KMS-11 (cell line): ENCODE data around the gene VPS50.

Experiments
- H2AFZ ChIP-seq: fragments of 200-600 bp; sonication (generic); 2 replicates; pipeline ENCODE4 v1.6.1; 2016; ENCODE audit warnings: antibody characterized with exemption, mixed run types, low read depth
- H3K27ac ChIP-seq: fragments of 200-600 bp; sonication (generic); 2 replicates; pipeline ENCODE4 v1.6.1; 2016; ENCODE audit warnings: mild to moderate bottlenecking, mixed run types
- H3K27me3 ChIP-seq: fragments of 200-600 bp; sonication (generic); 2 replicates; pipeline ENCODE4 v1.6.1; 2017; ENCODE audit warnings: mild to moderate bottlenecking, low read depth, mixed run types, moderate library complexity; ENCODE audit not compliant: insufficient read depth
- H3K36me3 ChIP-seq: fragments of 200-600 bp; sonication (generic); 2 replicates; pipeline ENCODE4 v1.6.1; 2017; ENCODE audit warnings: mild to moderate bottlenecking, mixed run types; ENCODE audit not compliant: insufficient read depth
- H3K4me1 ChIP-seq: fragments of 200-600 bp; sonication (generic); 2 replicates; pipeline ENCODE4 v1.6.1; 2016; ENCODE audit warnings: mild to moderate bottlenecking, low read depth, mixed run types; ENCODE audit not compliant: poor library complexity, severe bottlenecking
- H3K4me2 ChIP-seq: fragments of 200-600 bp; sonication (generic); 2 replicates; pipeline ENCODE4 v1.7.0; 2016; ENCODE audit warnings: mild to moderate bottlenecking, mixed run types
- H3K4me3 ChIP-seq: fragments of 200-600 bp; sonication (generic); IDR thresholded peaks from 2 replicates; pipeline ENCODE4 v1.6.1; 2017; ENCODE audit warnings: low read depth, low read length, mixed read lengths; ENCODE audit not compliant: insufficient read depth
- H3K79me2 ChIP-seq: fragments of 200-600 bp; sonication (generic); 2 replicates; pipeline ENCODE4 v1.6.1; 2016; ENCODE audit warnings: low read depth, mixed run types; ENCODE audit not compliant: insufficient read depth
- H3K9ac ChIP-seq: fragments of 200-600 bp; sonication (generic); 2 replicates; pipeline ENCODE4 v1.6.1; 2016; ENCODE audit warnings: mild to moderate bottlenecking, mixed run types
- H4K20me1 ChIP-seq: fragments of 200-600 bp; sonication (generic); 2 replicates; pipeline ENCODE4 v1.6.1; 2016; ENCODE audit warnings: mild to moderate bottlenecking, mixed run types; ENCODE audit not compliant: insufficient read depth
- TF ChIP-seq, protein P1 (sequence below): fragments of 200-600 bp; sonication (generic); conservative IDR thresholded peaks from 2 replicates; pipeline ENCODE4 v1.6.1; 2017; ENCODE audit warnings: low read depth, mild to moderate bottlenecking, antibody characterized with exemption, low read length, moderate library complexity, mixed read lengths

The VPS50 gene

DNA sequence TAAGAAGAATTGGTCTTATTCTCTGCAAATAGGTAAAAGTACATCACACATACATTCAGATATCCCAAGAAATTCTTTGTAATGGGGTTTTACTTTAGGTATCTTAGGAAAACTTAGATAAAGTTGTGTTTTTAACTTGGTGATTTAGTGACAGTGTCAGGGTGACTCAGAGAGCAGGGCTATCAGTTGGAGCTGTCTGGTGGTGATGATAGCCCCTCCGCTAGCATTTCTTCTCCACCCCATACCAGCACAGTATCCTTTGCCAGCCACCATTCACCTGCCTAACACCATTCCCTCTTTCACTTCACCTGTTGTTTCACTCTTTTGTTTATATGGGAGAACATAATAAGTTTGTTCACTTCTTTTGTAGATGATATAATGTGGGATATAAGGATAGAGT, 30.4 kb downstream of the VPS50 start:
- TF ChIP-seq, protein P1, sequence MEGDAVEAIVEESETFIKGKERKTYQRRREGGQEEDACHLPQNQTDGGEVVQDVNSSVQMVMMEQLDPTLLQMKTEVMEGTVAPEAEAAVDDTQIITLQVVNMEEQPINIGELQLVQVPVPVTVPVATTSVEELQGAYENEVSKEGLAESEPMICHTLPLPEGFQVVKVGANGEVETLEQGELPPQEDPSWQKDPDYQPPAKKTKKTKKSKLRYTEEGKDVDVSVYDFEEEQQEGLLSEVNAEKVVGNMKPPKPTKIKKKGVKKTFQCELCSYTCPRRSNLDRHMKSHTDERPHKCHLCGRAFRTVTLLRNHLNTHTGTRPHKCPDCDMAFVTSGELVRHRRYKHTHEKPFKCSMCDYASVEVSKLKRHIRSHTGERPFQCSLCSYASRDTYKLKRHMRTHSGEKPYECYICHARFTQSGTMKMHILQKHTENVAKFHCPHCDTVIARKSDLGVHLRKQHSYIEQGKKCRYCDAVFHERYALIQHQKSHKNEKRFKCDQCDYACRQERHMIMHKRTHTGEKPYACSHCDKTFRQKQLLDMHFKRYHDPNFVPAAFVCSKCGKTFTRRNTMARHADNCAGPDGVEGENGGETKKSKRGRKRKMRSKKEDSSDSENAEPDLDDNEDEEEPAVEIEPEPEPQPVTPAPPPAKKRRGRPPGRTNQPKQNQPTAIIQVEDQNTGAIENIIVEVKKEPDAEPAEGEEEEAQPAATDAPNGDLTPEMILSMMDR: no peak
- Histone ChIP-seq H3K9ac (no peak overlapping the region), H3K79me2 (no peaks in the 10 kb centered on the region), H3K4me3 (no peak overlapping the region), H2AFZ (no peak overlapping the region), H4K20me1 (no peaks in the 10 kb centered on the region), H3K4me2 (no peak overlapping the region), H3K4me1 (no peaks in the 10 kb centered on the region), H3K36me3 (no peaks in the 10 kb centered on the region), H3K27ac (no peak overlapping the region), H3K27me3 (no peaks in the 10 kb centered on the region)

DNA sequence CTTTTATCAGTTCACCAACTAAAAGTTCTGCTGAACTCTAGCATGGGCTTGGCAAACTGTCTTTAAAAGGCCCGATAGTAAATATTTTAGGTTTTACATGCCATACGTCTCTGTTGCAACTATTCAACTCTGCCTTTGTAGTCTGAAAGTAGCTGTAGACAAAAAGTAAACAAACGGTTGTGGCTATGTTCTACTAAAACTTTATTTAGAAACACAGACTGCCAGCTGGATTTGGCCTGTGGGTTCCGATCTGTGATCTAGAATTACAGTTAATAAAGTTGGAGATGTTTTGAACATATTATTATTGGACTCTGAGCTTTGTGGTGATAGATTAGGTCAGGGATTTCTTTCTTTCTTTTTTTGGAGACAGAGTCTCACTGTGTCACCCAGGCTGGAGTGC, 33.1 kb downstream of the VPS50 start:
- H3K27ac ChIP-seq: no peak overlapping the region
- H2AFZ ChIP-seq: no peak overlapping the region
- H3K4me1 ChIP-seq: no peaks in the 10 kb centered on the region
- H4K20me1 ChIP-seq: no peaks in the 10 kb centered on the region
- no peaks in the 10 kb centered on the region for H3K27me3 ChIP-seq
- H3K4me3 ChIP-seq: no peak overlapping the region
- H3K36me3 ChIP-seq: no peaks in the 10 kb centered on the region
- no peak overlapping the region for H3K4me2 ChIP-seq
- no peaks in the 10 kb centered on the region for H3K79me2 ChIP-seq
- TF ChIP-seq, protein P1: no peak
- no peak overlapping the region for H3K9ac ChIP-seq

DNA sequence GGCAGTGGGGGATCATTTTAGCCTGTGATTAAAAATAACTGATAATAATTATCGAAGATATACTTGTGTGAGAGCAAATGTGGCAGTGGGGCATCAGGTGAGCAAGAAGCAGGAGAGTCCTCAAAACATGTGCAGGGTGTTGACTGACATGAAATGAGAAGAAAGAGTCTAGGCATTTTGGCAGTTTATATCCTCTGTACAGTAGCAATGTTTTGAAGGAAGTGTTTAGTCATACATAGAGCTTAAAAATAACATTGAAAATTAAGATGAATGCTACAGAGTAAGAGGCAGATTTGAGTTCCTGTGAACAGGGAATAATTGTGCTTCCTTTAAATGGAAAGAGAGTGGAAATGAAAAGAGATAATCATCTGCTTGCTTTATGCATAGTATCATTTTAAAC, 47.4 kb downstream of the VPS50 start:
- Histone ChIP-seq H3K4me1 (no peaks in the 10 kb centered on the region), H4K20me1 (no peaks in the 10 kb centered on the region), H3K36me3 (no peaks in the 10 kb centered on the region), H3K79me2 (no peaks in the 10 kb centered on the region), H3K27me3 (no peaks in the 10 kb centered on the region), H3K4me3 (no peak overlapping the region), H2AFZ (no peak overlapping the region), H3K9ac (no peak overlapping the region), H3K4me2 (no peak overlapping the region), H3K27ac (no peak overlapping the region)
- TF ChIP-seq, protein P1: no peak

DNA sequence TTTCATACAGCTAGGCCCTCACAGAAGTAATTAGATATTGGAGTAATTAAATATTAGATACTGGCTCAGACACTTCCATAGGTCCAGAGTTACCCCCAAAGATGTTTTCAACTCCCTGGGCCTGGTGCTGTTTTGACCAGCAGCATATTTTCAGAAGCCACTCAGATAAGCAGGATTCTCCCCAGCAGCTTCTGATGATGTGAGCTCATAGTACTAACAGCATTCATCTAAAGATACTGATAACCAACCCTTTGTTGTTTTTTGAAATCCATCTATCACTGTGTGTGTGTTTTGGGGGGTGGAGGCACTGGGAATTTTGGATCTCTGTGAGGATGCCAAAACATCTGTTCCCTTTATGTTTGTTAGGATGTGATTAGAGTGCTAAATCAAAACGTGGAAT, 52.7 kb downstream of the VPS50 start:
- Histone ChIP-seq H3K9ac (no peak overlapping the region), H3K27me3 (no peaks in the 10 kb centered on the region), H4K20me1 (no peaks in the 10 kb centered on the region), H3K4me1 (no peaks in the 10 kb centered on the region), H3K79me2 (no peaks in the 10 kb centered on the region), H3K4me3 (no peak overlapping the region), H3K27ac (no peak overlapping the region), H2AFZ (no peak overlapping the region), H3K36me3 (no peaks in the 10 kb centered on the region), H3K4me2 (no peak overlapping the region)
- TF ChIP-seq, protein P1: no peak

DNA sequence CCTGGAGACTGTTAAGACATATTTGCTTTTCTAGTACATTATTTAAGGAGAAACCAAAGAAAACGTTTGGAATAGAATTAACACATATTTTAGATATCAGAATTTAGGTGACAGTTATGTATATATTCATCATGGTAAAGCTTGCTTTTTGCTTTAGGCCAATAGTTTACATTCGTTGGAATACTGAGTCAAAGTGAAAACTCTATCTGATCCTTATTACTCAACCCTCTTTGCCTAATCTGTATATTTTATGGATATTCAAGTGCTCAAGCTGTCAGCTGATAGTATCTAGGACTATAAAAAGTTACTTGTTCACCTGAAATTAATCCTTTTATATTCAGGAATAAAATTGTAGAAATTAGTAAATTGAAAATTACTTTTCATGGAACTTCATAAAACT, 61.1 kb downstream of the VPS50 start:
- no peak overlapping the region for H3K4me3 ChIP-seq
- H3K4me1 ChIP-seq: no peaks in the 10 kb centered on the region
- no peaks in the 10 kb centered on the region for H3K79me2 ChIP-seq
- H3K27me3 ChIP-seq: no peaks in the 10 kb centered on the region
- H3K36me3 ChIP-seq: no peaks in the 10 kb centered on the region
- no peak overlapping the region for H3K27ac ChIP-seq
- H4K20me1 ChIP-seq: no peaks in the 10 kb centered on the region
- H3K9ac ChIP-seq: no peak overlapping the region
- no peak overlapping the region for H3K4me2 ChIP-seq
- H2AFZ ChIP-seq: no peak overlapping the region
- TF ChIP-seq, protein P1: no peak
